Cardiac muscle cell (in vitro differentiated cells and primary cell): ENCODE data around the gene GPI. TPM values are rescaled to one million over a fixed set of nuclear protein-coding genes. Genes with fewer than 3 reads are reported as not detected.

Experiments used
- DNase-seq, 2 donors: peaks; one replicate each; pipeline versions ENCODE4 v3.0.0 to v3.0.0-alpha.2; 2010 to 2017; ENCODE audit warnings: low read depth in 1 of 2, low spot score in 1 of 2
- H3K27ac ChIP-seq: fragments of 200-600 bp; sonication (generic); 2 replicates; pipeline ENCODE4 v1.5.1; 2016
- H3K27me3 ChIP-seq: fragments of 200-600 bp; sonication (generic); 2 replicates; pipeline ENCODE4 v1.6.0; 2016; ENCODE audit warnings: control low read depth
- H3K36me3 ChIP-seq: fragments of 200-600 bp; sonication (generic); 2 replicates; pipeline ENCODE4 v1.5.1; 2016; ENCODE audit warnings: control low read depth
- H3K4me1 ChIP-seq: fragments of 200-600 bp; sonication (generic); 2 replicates; pipeline ENCODE4 v1.8.1; 2017; ENCODE audit warnings: low read depth, mild to moderate bottlenecking, mixed run types
- H3K4me3 ChIP-seq: fragments of 200-600 bp; sonication (generic); 2 replicates; pipeline ENCODE4 v1.5.1; 2016; ENCODE audit warnings: mild to moderate bottlenecking
- H3K9me3 ChIP-seq: fragments of 200-600 bp; sonication (generic); 2 replicates; pipeline ENCODE4 v1.5.1; 2017; ENCODE audit warnings: low read depth, mild to moderate bottlenecking, control low read depth
- polyA plus RNA-seq: library from polyadenylated mRNA; unstranded; fragments of >200 nt; fragmentation: Nextera tagmentation; extraction: Ambion mirVana; gene quantifications from 2 replicates; pipeline ENCODE4 v1.2.1, GENCODE V29; 2016
- total RNA-seq: library from RNA; depleted of rRNA; stranded (reverse); fragments of >200 nt; gene quantifications from 2 replicates; pipeline ENCODE4 v1.2.3, GENCODE V29; 2016
- TF ChIP-seq, protein P1 (sequence below): IDR thresholded peaks from 2 replicates; pipeline ENCODE4 v1.5.1; 2012; ENCODE audit warnings: low read depth, mild to moderate bottlenecking, low read length

Gene GPI
- total and polyA plus RNA-seq, 2 experiments from 2014 or later = 618 to 862 TPM

DNA sequence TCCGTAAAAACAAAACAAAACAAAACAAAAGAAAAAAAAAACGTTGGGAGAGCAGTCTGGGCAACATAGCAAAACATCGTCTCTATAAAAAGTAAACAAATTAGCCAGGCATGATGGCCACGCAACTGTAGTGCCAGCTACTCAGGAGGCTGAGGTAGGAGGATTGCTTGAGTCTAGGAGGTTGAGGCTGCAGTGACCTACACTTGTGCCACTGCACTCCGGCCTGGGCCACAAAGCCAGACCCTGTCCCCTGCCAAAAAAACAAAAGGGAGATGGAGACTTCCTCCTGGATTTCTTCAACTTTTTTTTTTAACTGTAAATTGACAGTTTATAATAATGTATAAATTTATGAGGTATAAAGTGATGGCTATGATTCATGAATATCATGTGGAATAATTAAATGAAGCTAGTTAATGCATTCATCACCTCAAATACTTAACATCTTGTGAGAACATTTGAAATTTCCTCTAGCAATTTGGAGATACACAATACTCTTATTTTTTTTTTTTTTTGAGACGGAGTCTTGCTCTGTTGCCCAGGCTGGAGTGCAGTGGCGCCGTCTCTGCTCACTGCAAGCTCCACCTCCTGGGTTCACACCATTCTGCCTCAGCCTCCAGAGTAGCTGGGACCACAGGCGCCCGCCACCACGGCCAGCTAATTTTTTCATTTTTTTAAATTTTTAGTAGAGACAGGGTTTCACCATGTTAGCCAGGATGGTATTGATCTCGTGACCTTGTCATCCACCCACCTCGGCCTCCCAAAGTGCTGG is 41.1 kb downstream of the GPI start:
- peaks cover 4% of the 10 kb centered on the region for H3K4me1 ChIP-seq
- TF ChIP-seq, protein P1, sequence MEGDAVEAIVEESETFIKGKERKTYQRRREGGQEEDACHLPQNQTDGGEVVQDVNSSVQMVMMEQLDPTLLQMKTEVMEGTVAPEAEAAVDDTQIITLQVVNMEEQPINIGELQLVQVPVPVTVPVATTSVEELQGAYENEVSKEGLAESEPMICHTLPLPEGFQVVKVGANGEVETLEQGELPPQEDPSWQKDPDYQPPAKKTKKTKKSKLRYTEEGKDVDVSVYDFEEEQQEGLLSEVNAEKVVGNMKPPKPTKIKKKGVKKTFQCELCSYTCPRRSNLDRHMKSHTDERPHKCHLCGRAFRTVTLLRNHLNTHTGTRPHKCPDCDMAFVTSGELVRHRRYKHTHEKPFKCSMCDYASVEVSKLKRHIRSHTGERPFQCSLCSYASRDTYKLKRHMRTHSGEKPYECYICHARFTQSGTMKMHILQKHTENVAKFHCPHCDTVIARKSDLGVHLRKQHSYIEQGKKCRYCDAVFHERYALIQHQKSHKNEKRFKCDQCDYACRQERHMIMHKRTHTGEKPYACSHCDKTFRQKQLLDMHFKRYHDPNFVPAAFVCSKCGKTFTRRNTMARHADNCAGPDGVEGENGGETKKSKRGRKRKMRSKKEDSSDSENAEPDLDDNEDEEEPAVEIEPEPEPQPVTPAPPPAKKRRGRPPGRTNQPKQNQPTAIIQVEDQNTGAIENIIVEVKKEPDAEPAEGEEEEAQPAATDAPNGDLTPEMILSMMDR = no peak
- H3K4me3 ChIP-seq = no peak overlapping the region
- H3K27me3 ChIP-seq = no peaks in the 10 kb centered on the region
- H3K27ac ChIP-seq = no peak overlapping the region
- no peak for DNase-seq
- H3K9me3 ChIP-seq = no peaks in the 10 kb centered on the region
- H3K36me3 ChIP-seq = peaks cover 14% of the 10 kb centered on the region

DNA sequence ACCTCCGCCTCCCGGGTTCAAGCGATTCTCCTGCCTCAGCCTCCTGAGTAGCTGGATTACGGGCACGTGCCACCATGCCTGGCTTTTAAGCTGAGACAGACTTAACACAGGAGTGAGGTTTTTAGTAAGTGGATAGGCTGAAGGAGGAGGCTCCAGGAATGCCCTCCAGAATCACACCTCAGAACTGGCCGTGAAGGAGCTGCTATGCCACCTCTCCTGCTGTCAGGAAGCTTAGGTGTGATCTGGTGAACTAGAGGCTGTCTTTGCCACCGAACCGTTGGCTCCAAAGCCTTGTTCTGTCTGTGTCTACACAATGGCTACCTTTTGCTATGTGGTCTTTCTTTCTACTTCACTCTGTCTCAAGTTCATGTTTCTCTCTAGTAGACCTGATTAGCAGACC is 43.4 kb downstream of the GPI start:
- peaks cover 4% of the 10 kb centered on the region for H3K4me1 ChIP-seq
- H3K4me3 ChIP-seq = no peak overlapping the region
- DNase-seq = no peak
- peak overlapping the region; percentile 57 for H3K27ac ChIP-seq
- TF ChIP-seq, protein P1 = no peak
- peaks cover 20% of the 10 kb centered on the region for H3K36me3 ChIP-seq
- no peaks in the 10 kb centered on the region for H3K27me3 ChIP-seq
- H3K9me3 ChIP-seq = no peaks in the 10 kb centered on the region

DNA sequence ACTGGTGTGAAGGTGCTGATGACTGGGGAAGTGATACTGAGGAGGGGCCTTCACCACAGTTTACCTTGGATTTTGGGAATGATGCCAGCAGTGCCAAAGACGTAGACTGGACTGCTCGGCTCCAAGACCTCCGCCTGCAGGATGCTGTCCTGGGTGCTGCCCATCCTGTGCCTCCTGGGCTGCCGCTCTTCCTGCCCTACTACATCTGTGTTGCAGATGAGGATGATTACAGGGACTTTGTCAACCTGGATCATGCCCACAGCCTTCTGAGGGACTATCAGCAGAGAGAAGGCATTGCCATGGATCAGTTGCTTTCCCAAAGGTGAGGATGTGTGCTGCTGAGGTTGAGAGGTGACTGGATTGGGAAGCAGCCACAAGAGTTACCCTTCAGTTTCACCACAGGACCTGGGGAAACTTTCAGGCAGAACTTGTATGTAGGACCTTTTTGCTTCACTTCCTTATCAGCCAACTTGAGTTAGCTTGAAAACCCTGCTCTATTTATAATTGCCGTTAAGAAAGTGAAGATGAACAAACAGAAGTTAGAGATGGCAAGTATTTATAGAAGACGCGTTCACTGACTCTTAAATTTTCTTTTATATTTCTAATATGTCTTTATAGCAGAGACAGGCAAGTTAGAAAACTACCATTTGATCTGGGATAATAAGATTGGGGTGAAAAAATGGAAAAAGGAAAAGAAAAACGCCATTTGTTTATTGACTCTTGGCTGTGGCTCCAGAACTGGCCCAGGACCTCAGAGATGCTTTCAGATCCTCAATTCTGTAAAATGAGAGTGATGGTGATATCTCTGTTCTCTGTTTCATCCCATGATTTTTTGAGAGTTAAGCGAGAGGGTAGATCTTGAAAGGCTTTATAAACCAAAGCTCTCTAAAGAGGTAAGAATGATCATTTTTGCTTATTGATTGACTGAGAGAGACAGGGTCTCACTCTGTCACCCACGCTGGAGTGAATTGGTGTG is 44.5 kb downstream of the GPI start:
- H3K27ac ChIP-seq = peak overlapping the region; percentile 57
- no peaks in the 10 kb centered on the region for H3K27me3 ChIP-seq
- TF ChIP-seq, protein P1 = no peak
- H3K4me3 ChIP-seq = no peak overlapping the region
- peaks cover 23% of the 10 kb centered on the region for H3K36me3 ChIP-seq
- no peak for DNase-seq
- peaks cover 4% of the 10 kb centered on the region for H3K4me1 ChIP-seq
- no peaks in the 10 kb centered on the region for H3K9me3 ChIP-seq

DNA sequence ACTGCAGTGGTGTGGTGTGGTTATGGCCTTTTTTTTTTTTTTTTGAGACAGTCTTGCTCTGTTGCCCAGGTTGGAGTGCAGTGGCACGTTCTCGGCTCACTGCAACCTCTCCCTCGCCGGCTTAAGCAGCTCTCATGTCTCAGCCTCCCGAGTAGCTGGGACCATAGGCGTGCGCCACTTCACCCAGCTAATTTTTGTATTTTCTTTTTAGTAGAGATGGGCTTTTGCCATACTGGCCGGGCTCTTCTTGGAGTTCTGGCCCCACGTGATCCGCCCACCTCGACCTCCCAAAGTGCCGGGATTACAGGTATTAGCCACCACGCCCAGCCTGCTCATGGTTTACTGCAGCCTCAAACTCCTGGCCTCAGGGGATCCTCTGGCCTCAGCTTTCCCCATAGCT is 46.2 kb downstream of the GPI start:
- Histone ChIP-seq H3K4me1 (peaks cover 4% of the 10 kb centered on the region), H3K27me3 (no peaks in the 10 kb centered on the region), H3K4me3 (no peak overlapping the region), H3K27ac (no peak overlapping the region), H3K9me3 (no peaks in the 10 kb centered on the region), H3K36me3 (peaks cover 37% of the 10 kb centered on the region)
- no peak for DNase-seq
- TF ChIP-seq, protein P1 = no peak

DNA sequence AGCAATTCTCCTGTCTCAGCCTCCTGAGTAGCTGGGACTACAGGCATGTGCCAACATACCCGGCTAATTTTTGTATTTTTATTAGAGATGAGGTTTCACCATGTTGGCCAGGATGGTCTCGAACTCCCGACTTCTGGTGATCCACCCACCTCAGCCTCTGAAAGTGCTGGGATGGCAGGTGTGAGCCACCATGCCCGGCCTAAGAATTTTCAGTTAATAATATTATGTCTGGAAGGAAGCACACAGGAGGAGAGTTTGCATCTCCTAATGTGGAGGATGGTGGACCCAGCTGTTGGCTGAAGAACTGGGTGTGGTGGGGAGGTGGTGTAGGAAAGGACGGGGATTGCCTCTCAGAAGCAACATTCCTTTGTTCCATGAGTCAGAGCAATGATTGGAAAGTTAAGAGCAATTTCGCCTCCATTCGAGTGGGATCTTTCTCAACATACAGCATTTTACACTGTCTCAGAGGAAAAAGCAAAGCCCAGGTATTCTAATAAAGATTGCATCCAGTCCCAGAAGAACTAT is 51.1 kb downstream of the GPI start:
- Histone ChIP-seq H3K4me1 (no peaks in the 10 kb centered on the region), H3K36me3 (peaks cover 38% of the 10 kb centered on the region), H3K27me3 (no peaks in the 10 kb centered on the region), H3K4me3 (no peak overlapping the region), H3K27ac (no peak overlapping the region), H3K9me3 (no peaks in the 10 kb centered on the region)
- TF ChIP-seq, protein P1 = no peak
- no peak for DNase-seq
